ENCODE data around the gene MAGEA8. TPM values are rescaled to one million over a fixed set of nuclear protein-coding genes. Genes with fewer than 3 reads are reported as not detected.

MAGEA8 gene
- total and polyA plus RNA-seq, 10 of the 15 experiments (the other 5 are each of a cell fraction or from before 2014, with no cell fraction given) = 0.06 to 0.20 (median 0.13) TPM; not detected in 7

GRCh38 chrX:149858592-149858991 is 22.4 kb upstream of the MAGEA8 start:
- DNase-seq (ENCODE audit: low read depth, low spot score) (no peak), FAIRE-seq (no peak), ATAC-seq (no peak)
- Histone ChIP-seq H3K4me2 (ENCODE audit: control insufficient read depth, insufficient read depth) (no peak overlapping the region), H3K27me3 (replicated peaks in 1 of 2; ENCODE audit: control insufficient read depth in 2 of 2, insufficient read depth in 2 of 2, low read length in 1 of 2) (no peaks in the 10 kb centered on the region), H3K79me2 (ENCODE audit: control insufficient read depth, insufficient read depth, low read length) (no peaks in the 10 kb centered on the region), H3K9me3 (replicated peaks; ENCODE audit: control insufficient read depth, insufficient read depth, low read length) (peaks cover 2% of the 10 kb centered on the region; the same call in 2 of the 3 replicates), H2AFZ (ENCODE audit: control insufficient read depth, low read depth, low read length) (no peak overlapping the region), H3K4me3 (no peak overlapping the region), H3K27ac (ENCODE audit: control insufficient read depth, insufficient read depth) (no peak overlapping the region), H3K9ac (ENCODE audit: control insufficient read depth, insufficient read depth, low read length) (no peak overlapping the region), H3K36me3 (ENCODE audit: control insufficient read depth in 2 of 2, insufficient read depth in 2 of 2, low read length in 1 of 2) (no peaks in the 10 kb centered on the region), H4K20me1 (ENCODE audit: control insufficient read depth, insufficient read depth) (no peaks in the 10 kb centered on the region), H3K4me1 (ENCODE audit: control insufficient read depth, insufficient read depth, low read length) (no peaks in the 10 kb centered on the region)
- intact Hi-C loops (cut with micrococcal nuclease; ENCODE audit: unreplicated experiment) (no loop called here), in situ Hi-C loops (cut with MboI) (no loop called here)
- TF ChIP-seq CHD1 (IDR thresholded peaks at IDR 0.05; ENCODE audit: low read depth, low read length) (no peak), SMC3 (IDR thresholded peaks at IDR 0.05; ENCODE audit: borderline replicate concordance, low read length) (no peak), SREBF1 (IDR thresholded peaks at IDR 0.05; ENCODE audit: low read length) (no peak)
- ChIA-PET POLR2A (no interaction called here), SMC1A (ENCODE audit: uncharacterized antibody, unreplicated experiment) (no interaction called here), CTCF (no interaction called here), RAD21 (ENCODE audit: unreplicated experiment) (no interaction called here)
- no TSS peak for BruUV-seq (replicated peaks)
- 51% methylated on average over 6 of the region's 6 CpGs for WGBS (ENCODE audit: insufficient coverage, insufficient replicate concordance, low lambda C conversion rate, missing lambda C conversion rate)

- no peak overlapping the region for H3K4me2 ChIP-seq (ENCODE audit: control insufficient read depth, insufficient read depth)
- no peak overlapping the region for H3K9ac ChIP-seq (ENCODE audit: control insufficient read depth, insufficient read depth, low read length)
- ChIA-PET RAD21 (ENCODE audit: unreplicated experiment) (no interaction called here), POLR2A (no interaction called here), CTCF (no interaction called here), SMC1A (ENCODE audit: uncharacterized antibody, unreplicated experiment) (no interaction called here)
- H3K27ac ChIP-seq (ENCODE audit: control insufficient read depth, insufficient read depth) = no peak overlapping the region
- no peak overlapping the region for H2AFZ ChIP-seq (ENCODE audit: control insufficient read depth, low read depth, low read length)
- DNase-seq (ENCODE audit: low read depth, low spot score) (no peak), ATAC-seq (no peak), FAIRE-seq (no peak)
- peaks cover 2% of the 10 kb centered on the region; the same call in 2 of the 3 replicates for H3K9me3 ChIP-seq (replicated peaks; ENCODE audit: control insufficient read depth, insufficient read depth, low read length)
- no peaks in the 10 kb centered on the region for H3K4me1 ChIP-seq (ENCODE audit: control insufficient read depth, insufficient read depth, low read length)
- BruUV-seq (replicated peaks) = no TSS peak
- no peaks in the 10 kb centered on the region for H3K79me2 ChIP-seq (ENCODE audit: control insufficient read depth, insufficient read depth, low read length)
- no peaks in the 10 kb centered on the region for H3K27me3 ChIP-seq (replicated peaks in 1 of 2; ENCODE audit: control insufficient read depth in 2 of 2, insufficient read depth in 2 of 2, low read length in 1 of 2)
- TF ChIP-seq NFYB (IDR thresholded peaks at IDR 0.05; ENCODE audit: insufficient read depth, low read depth, low read length) = no peak
- no peak for TF ChIP-seq E4F1 (IDR thresholded peaks at IDR 0.05; ENCODE audit: borderline replicate concordance, partially characterized antibody)
- TF ChIP-seq ZNF384 (IDR thresholded peaks at IDR 0.05; ENCODE audit: borderline replicate concordance, low read depth, low read length) = no peak
- TF ChIP-seq BRCA1 (IDR thresholded peaks at IDR 0.05; ENCODE audit: low read depth, low read length) = no peak
- H4K20me1 ChIP-seq (ENCODE audit: control insufficient read depth, insufficient read depth) = no peaks in the 10 kb centered on the region
- H3K4me3 ChIP-seq = no peak overlapping the region
- in situ Hi-C loops (cut with MboI) (no loop called here), intact Hi-C loops (cut with micrococcal nuclease; ENCODE audit: unreplicated experiment) (no loop called here)
- no peaks in the 10 kb centered on the region for H3K36me3 ChIP-seq (ENCODE audit: control insufficient read depth in 2 of 2, insufficient read depth in 2 of 2, low read length in 1 of 2)
Observed at GRCh38 chrX:149860445-149860844, 20.5 kb upstream of the MAGEA8 start.
